ENCODE data around the gene TTN.

- TF ChIP-seq CTCF (IDR thresholded peaks at IDR 0.05), result no peak
- TF ChIP-seq SIN3A (IDR thresholded peaks at IDR 0.05; ENCODE audit: borderline replicate concordance, insufficient read depth, low read depth, low read length), result no peak
Measured at GRCh38 chr2:178756843-178757242, 50.4 kb downstream of the TTN start.

Measured in Panc1 (cell line).